ENCODE measurements around the gene RNF213. TPM values are rescaled to one million over a fixed set of nuclear protein-coding genes. Genes with fewer than 3 reads are reported as not detected.
A peak's percentile ranks its signal among the peaks of the same experiment; 100 is the strongest.

Gene RNF213
- total RNA-seq, 1 donor from 2014 or later: 29.6 TPM

DNA sequence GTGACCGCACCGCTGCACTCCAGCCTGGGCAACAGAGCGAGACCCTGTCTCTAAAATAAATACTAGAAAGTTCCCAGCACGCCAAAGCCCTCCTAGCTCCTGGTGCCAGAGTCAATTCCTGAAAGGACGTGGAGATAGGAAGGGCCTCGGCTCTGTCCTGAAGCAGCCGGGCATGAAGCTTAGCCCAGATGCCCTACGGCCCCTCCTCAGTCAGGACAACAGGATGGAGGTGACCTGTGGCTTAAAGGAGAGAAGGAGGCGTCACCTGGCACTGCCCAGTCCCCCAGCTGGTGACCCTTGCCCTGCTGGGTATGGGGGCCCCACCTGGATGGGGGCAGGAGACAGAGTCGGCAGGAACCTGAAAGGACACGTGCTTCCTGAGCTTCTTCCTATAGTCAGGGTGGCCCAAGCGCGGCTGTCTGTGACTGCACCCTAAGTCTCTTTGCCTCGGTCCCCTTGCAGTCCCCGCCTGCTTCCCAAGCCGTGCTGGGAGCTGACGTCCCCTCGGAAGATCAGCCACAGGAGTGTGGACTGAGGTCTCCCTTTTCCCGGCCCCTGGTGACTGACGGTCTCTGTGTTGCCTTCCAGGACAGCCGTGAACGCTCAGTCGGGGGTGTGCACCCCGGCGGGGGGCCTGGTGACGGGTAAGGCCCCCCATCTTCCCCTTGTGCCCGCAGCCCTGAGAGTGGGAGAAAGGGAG is 14.9 kb upstream of the RNF213 start:
- no peak overlapping the region for H3K4me3 Mint-ChIP-seq
- H3K4me1 Mint-ChIP-seq: no peaks in the 10 kb centered on the region
- peak overlapping the region; percentile 81 for H3K27ac Mint-ChIP-seq (ENCODE audit: unreplicated experiment)
- TF ChIP-seq, protein P1, sequence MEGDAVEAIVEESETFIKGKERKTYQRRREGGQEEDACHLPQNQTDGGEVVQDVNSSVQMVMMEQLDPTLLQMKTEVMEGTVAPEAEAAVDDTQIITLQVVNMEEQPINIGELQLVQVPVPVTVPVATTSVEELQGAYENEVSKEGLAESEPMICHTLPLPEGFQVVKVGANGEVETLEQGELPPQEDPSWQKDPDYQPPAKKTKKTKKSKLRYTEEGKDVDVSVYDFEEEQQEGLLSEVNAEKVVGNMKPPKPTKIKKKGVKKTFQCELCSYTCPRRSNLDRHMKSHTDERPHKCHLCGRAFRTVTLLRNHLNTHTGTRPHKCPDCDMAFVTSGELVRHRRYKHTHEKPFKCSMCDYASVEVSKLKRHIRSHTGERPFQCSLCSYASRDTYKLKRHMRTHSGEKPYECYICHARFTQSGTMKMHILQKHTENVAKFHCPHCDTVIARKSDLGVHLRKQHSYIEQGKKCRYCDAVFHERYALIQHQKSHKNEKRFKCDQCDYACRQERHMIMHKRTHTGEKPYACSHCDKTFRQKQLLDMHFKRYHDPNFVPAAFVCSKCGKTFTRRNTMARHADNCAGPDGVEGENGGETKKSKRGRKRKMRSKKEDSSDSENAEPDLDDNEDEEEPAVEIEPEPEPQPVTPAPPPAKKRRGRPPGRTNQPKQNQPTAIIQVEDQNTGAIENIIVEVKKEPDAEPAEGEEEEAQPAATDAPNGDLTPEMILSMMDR (conservative IDR thresholded peaks at IDR 0.05): no peak
- no peaks in the 10 kb centered on the region for H3K9me3 Mint-ChIP-seq
- DNase-seq (ENCODE audit: low read depth, low spot score): no peak
- peaks cover 8% of the 10 kb centered on the region for H3K36me3 Mint-ChIP-seq (ENCODE audit: low read depth)
- H3K27me3 Mint-ChIP-seq (ENCODE audit: low read depth): no peaks in the 10 kb centered on the region

DNA sequence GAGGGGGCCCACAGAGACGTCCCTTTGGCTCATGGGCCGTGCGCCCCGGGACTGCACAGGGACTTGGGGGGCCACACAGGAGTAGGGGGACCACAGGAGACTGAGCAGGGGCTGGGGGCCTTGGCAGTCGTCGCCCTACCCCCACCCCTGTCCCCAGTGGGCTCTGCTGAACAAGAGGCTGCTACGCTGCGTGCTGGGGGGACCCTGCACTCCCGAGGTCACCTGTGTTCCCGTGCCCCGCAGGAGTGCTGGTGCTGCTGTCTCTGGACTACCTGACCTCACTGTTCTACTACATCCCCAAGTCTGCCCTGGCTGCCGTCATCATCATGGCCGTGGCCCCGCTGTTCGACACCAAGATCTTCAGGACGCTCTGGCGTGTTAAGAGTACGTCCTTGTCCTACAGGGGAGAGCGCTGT is 14.4 kb upstream of the RNF213 start:
- Mint-ChIP-seq H3K36me3 (ENCODE audit: low read depth) (peaks cover 8% of the 10 kb centered on the region), H3K4me3 (no peak overlapping the region), H3K27ac (ENCODE audit: unreplicated experiment) (peak overlapping the region; percentile 50), H3K9me3 (no peaks in the 10 kb centered on the region), H3K27me3 (ENCODE audit: low read depth) (no peaks in the 10 kb centered on the region), H3K4me1 (no peaks in the 10 kb centered on the region)
- DNase-seq (ENCODE audit: low read depth, low spot score): no peak
- TF ChIP-seq, protein P1 (conservative IDR thresholded peaks at IDR 0.05): no peak

DNA sequence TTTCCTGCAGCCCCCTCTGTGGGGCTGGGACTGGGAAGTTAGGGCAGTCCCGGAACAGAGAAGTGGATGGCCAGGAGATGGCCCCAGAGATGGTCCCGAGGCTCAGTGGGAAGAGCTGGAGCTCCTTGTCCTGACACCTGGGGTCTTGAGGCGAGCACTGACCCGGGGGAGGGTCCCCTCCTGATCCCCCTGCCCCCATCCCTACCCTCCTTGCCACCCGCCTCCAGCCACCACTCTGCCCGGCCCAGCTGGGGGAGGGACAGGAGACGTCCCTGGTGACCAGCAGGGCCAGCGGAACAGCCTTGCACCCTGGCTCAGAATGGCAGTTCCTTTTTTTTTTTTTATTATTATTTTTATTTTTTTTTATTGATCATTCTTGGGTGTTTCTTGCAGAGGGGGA is 13.9 kb upstream of the RNF213 start:
- Mint-ChIP-seq H3K4me1 (no peaks in the 10 kb centered on the region), H3K4me3 (no peak overlapping the region), H3K36me3 (ENCODE audit: low read depth) (peaks cover 6% of the 10 kb centered on the region), H3K27me3 (ENCODE audit: low read depth) (no peaks in the 10 kb centered on the region), H3K27ac (ENCODE audit: unreplicated experiment) (peak overlapping the region; percentile 50), H3K9me3 (no peaks in the 10 kb centered on the region)
- DNase-seq (ENCODE audit: low read depth, low spot score): no peak
- TF ChIP-seq, protein P1 (conservative IDR thresholded peaks at IDR 0.05): no peak

DNA sequence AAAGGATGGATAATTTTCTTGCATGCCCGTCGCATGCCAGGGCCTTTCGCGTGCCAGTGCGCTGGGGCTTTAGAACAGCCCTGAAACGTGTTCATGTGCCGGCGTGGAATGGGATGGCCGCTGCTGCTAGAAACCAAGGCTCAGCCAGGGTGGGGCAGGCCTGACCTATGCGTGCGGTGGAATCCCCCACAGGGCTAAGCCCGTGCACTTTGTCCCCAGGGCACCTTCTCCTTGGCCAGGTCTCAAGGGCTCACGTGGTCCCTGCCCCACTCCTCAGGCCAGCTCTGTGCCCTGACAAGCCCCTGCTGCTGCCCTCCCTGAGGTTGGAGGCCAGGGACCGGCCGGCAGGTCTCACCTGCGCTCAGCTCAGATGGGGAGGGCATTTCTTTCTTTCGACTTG is 13.1 kb upstream of the RNF213 start:
- H3K4me3 Mint-ChIP-seq: no peak overlapping the region
- no peaks in the 10 kb centered on the region for H3K27me3 Mint-ChIP-seq (ENCODE audit: low read depth)
- no peak for DNase-seq (ENCODE audit: low read depth, low spot score)
- no peaks in the 10 kb centered on the region for H3K4me1 Mint-ChIP-seq
- TF ChIP-seq, protein P1 (conservative IDR thresholded peaks at IDR 0.05): no peak
- peaks cover 5% of the 10 kb centered on the region for H3K36me3 Mint-ChIP-seq (ENCODE audit: low read depth)
- no peaks in the 10 kb centered on the region for H3K9me3 Mint-ChIP-seq
- no peak overlapping the region for H3K27ac Mint-ChIP-seq (ENCODE audit: unreplicated experiment)

DNA sequence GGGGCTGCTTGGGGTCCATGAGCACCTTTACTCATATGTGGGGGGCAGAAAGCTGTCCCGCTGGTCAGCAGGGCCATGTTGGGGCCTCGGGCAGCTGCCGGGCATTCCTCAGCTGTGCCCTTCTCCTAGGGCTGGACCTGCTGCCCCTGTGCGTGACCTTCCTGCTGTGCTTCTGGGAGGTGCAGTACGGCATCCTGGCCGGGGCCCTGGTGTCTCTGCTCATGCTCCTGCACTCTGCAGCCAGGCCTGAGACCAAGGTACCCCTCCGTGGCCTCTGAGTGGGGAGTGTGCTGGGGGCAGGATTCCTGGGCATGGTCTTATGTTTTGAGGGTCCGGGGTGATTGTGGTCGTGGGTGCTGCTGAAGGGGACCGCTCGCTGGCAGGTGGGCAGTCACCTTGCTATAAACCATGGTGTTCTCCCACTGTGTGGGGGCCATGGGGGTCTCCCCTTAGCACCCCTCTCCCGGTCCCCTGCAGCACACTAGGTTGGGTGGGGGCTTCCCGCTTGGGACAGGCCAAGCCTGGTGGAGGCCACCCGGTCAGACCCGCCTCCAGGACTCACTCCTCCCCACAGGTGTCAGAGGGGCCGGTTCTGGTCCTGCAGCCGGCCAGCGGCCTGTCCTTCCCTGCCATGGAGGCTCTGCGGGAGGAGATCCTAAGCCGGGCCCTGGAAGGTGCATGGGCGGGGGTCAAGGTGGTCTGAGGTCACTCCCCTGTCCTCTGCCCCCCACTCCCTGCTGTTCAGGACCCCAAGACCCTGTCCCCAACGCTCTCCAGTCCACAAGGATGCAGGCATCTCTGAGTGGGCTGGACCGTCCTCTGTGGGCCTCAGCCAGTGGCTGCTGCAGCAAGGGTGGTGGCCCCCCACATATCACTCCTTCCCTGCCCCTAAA is 12.4 kb upstream of the RNF213 start:
- H3K4me1 Mint-ChIP-seq: no peaks in the 10 kb centered on the region
- TF ChIP-seq, protein P1 (conservative IDR thresholded peaks at IDR 0.05): no peak
- no peaks in the 10 kb centered on the region for H3K27me3 Mint-ChIP-seq (ENCODE audit: low read depth)
- no peaks in the 10 kb centered on the region for H3K9me3 Mint-ChIP-seq
- no peak overlapping the region for H3K4me3 Mint-ChIP-seq
- no peak for DNase-seq (ENCODE audit: low read depth, low spot score)
- H3K36me3 Mint-ChIP-seq (ENCODE audit: low read depth): no peaks in the 10 kb centered on the region
- H3K27ac Mint-ChIP-seq (ENCODE audit: unreplicated experiment): no peak overlapping the region

All from neural crest cell (in vitro differentiated cells).